HG02884 (cell line): Measurements from ENCODE around the gene OBP2B.
"Not testable (repeated sequence)": the region's sequence is repeated elsewhere in the genome, so short reads cannot be mapped to it uniquely, and the experiment has no call there.

Experiments
- ATAC-seq: cut with Tn5 transposase; IDR thresholded peaks from one replicate; pipeline ENCODE4 v1.9.1; 2021; ENCODE audit warnings: mild to moderate bottlenecking, moderate library complexity; ENCODE audit not compliant: unreplicated experiment

OBP2B gene

DNA sequence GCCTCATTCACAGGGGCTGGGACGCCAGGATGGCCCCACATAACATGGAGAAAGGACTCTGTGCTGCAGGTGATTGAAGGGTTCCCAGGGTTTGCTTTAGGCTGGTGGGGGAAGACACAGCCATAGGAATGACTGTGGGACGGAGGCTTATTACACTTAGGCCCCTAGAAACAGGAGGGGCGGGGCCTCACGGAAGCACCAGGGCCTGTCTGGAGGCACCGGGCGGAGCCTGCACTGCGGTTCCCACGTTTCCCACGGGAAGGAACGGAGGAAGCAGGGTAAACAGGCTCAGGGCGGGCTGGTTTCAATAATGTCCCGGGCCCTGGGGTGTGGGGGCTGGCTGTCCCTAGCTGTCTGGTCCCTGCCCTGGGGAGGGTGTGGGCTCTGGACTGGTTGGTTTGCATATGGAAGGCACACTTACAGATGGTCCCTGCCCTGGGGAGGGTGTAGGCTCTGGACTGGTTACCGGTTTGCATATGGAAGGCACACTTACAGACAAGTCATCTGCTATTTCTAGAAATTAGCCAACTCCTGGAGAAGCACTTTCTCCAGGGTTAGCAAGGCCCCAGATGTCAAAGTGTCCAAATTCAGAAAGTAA lies 14.2 kb upstream of the OBP2B start:
- ATAC-seq, result not testable (repeated sequence)

DNA sequence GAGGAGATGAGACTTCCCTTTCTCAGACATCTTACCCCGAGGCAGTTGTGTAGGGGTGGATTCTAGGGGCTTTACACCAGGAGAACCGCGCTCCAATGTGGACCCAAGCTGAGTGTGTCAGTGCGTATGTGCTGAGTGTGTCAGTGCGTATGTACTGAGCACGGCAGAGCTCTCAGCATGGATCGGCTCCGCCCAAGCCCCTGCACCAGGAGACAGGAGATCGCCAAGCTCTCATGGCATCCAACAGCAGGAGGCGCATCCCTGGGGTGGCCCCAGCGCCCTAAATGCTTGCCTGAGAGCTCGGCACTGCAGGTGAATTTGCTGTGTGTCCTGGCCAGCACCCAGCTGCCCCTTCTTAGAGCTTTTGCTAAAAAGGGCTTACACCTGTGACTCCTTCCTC lies 12.9 kb upstream of the OBP2B start:
- not testable (repeated sequence) for ATAC-seq

DNA sequence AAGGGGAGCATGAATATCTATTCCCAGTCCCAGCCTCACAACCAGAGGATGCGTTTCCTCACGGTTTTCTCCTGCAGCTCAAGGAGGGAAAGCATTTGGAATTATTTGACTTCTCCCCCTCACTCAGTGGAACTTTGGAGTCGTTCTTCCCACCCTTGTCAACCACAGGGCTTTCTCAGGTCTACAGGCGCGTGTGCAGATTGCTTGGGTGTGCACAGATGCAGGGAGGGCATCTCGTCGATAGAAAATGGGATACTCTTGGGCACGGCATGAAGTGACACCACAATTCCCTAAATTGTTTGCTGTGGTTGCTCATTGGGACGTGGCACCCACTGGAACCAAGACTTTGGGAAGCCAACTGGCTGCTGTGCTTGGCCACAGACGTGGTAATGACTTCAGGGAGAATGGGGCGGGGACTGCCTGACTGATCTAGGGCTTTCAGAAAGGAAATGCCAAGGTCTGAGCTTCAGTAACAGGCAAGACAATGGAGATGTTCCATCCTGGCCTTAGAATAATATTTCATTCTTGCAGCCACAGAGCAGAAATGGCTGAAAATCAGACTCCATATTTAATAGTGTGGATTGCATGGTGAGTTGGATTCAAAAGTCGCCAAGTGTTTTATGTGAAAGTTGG lies 12.2 kb upstream of the OBP2B start:
- no peak for ATAC-seq

DNA sequence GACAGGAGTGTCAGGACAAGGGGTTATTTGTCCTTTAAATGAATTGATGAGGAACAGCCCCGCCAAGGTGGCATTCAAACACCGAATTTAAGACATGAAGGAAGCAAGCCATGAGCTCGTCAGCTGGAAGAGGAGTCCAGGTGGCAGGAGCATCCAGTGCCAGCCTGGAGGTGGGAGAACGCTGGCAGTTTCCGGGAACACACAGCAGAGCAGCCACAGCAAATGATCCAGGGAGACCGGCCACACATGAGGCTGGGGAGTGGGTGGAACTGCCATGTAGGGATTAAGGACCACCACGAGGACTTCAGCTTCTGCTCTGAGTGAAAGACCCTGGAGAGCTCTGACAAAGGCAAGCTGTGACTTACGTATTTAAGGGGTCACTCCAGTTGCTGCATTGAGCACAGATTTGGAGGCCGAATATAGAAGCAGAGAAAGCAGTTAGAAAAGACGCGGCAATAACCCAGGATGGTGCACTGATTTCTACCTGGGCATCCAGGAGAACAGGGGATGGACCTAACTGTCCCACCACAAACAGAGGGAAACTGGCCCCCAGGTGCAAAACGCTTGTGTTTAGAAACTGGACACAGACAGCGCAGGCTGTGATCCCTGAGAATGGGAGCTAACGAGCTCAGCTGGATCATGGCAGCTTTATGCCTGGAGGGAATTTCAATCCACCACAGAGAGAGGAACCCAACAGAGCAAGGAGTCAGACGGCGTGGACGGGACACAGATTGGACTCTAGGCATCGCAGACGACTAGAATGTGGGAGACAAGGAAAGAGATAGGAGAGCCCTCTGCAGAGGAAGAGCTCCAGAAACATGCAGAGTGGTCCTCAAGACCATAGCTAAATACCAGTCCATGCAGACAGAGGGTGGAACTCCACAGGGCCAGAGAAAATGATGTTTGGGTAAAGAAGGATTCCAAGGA lies 9.3 kb upstream of the OBP2B start:
- not testable (repeated sequence) for ATAC-seq

DNA sequence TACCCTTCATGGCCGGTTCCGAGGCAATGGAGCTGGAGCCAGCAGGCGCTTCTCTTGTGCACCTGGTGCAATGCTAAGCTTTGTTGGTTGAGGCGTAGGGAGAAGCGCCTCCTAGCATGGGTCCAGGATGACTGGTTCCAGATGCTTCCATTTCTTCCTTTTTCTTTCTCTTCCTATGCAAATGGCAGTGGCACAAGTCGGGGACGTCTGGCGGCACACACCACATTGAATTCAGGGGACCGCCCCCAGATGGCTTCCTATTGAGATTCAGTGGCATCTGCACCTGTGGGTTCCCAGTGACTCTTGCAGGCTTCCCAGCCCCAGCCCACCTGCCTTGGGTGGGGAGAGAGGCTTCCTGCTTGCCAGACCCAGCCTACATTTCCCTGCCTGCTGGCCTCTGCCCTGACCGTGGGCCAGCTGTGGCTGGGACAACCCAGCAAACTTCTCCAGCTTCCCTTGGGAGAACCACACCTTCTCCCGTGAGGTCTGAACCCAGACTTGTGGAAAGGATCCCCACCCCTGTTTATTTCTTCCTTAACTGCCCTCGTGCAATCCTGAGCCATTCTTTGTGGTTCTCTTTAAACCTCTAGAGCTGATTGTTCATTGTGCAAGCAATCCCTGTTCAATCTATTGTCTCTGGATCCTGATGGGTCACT lies 8.4 kb upstream of the OBP2B start:
- ATAC-seq, result not testable (repeated sequence)

DNA sequence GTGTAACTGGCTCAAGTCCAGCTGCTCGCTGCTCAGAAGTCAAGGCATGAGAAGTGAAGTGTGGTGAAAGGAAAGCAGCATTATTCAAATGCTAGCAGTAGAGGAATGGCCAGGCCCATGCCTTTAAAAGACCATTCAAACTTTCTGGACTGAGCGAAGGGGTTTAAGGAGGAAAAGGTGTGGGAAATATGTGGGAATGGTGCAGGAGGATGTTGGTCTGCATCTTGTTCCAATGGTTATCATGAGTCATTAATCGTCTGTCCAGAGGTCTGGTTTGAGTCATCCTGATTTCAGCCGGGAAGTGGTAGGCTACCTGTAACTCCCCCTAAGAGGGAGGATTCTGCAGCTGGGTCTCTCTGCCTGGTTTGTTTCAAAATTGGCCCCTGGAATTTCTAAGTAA lies 5.2 kb upstream of the OBP2B start:
- ATAC-seq, result not testable (repeated sequence)

DNA sequence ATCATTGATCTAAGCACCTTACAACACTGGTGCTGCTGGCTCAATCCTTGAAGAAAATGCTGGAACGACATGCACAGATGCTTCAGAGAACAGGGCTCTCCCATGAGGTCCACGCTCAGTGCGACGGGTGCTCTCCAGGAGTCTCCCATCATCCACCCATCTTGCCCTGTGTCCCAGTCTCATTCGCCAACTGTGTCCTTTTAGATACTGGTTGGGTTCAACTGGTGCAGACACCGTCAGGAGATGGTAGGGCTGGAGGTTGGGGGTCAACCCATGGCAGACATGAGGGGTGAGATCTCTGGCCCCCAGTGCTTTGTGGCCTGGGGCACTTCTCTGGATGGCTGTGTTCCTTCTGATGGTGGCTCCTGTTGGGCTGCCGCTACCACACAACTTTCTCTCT lies 1.6 kb upstream of the OBP2B start:
- ATAC-seq, result no peak

DNA sequence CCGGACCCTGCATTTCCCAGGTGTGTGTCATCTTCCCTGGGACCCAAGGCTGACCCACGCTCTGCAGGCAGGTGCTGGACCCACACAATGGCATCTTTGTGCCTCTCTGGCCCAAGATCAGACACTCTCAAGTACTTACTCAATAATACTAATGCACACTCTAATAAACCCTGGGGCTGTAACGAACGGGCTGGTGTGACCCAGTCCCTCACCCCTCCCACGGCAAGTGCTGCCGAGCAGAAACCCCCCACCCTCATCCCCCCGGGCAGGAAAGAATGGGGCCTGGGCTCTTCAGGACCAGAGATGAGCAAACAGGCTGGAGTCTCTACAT lies 1.1 kb upstream of the OBP2B start:
- ATAC-seq, result no peak

DNA sequence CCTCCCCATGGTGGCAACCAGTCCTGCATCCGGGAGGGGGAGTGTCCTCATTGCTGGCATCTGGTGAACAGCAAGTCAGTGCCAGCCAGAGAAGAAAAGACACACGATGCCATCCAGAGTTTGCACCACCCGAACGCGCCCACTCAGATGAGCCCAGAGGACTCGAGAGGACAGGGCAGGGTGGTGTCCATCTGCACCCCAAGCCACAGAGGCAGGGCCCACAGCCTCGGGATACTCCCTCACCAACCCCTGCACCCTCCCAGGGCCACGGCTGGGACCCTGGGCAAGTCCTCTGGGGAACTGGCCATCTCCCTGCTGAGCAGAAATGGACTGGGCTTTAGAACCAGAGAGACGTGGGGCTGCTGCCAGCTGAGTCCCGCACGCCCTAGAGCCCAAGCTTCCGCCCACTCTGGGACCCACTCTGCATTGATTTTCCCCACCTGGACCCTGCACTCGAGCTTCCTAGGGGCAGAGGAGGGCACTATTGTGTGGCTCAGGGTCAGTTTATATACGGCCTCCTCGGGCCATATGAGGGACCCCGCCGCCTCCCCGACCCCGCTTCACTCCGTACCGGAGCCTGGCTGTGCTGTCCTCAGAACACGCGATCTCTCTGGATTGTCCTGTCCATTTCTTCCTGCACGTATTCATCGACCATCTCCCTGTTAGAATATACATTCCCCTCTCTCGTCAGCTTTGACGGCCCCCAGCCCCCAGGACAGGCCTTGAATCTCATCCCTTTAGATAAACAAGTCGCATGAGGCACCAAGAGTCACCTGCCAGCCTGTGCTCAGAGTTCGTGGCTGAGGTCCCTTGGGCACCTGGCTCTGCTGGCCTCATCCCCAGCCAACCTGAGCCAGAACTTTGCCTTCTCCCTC lies 514 bp upstream of the OBP2B start:
- ATAC-seq, result not testable (repeated sequence)

DNA sequence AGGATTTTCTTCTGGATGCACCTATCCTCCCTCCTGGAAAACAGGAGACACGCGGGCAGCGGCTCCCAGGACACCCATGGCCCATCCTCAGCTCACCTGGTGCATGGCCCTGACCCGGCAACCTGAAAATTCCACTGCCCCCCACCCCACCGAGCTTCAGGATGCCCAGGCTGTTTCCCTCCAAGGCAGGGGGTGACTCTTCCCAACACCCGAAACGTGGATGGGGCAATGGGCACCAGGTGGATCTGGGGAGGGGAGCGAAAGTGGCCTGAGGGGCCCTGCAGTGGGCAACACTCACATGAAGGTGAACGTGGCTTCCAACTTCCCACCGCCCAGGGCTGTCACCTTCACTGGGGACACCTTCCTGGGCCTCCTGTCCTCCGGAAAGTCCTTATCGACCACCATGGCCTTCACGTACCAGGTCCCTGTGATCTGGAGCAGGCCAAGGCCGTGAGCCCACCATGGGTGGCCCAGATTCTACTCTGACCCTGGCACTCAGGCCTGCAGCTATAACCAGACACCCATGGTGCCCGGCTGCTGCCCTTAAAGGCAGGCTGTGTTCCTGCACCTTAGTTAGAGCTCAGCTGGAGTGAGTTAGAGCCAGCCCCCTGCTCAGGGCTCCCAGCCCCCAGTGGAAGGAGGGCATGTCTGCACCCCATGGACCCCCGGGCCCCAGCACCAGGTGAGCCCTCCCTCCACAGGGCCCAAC lies 725 bp downstream of the OBP2B start:
- not testable (repeated sequence) for ATAC-seq

DNA sequence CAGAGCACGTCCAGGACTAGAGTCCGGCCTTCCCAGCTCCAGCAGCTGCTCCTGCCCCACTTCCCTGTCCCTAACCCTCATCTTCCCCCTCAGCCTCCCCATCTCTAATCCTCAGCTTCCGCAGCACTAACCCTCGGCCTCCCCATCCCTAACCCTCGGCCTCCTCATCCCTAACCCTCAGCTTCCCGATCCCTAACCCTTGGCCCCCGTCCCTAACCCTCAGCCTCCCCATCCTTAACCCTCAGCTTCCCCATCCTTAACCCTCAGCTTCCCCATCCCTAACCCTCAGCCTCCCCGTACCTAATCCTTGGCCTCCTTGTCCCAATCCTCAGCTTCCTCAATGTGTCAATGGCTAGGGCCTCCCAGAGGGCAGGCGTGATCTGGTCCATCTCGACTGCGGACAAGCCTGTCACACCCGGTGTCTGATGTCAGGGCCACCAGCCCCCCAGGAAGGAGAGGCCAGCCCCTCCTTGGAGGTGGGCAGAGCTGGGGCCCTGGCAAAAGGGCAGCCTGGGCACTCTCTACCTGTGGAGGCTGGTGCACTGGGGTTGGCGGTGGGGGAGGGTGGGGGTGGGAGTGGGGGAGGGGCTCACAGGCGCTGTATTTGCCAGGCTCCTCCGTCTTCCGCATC lies 1.4 kb downstream of the OBP2B start:
- no peak for ATAC-seq

DNA sequence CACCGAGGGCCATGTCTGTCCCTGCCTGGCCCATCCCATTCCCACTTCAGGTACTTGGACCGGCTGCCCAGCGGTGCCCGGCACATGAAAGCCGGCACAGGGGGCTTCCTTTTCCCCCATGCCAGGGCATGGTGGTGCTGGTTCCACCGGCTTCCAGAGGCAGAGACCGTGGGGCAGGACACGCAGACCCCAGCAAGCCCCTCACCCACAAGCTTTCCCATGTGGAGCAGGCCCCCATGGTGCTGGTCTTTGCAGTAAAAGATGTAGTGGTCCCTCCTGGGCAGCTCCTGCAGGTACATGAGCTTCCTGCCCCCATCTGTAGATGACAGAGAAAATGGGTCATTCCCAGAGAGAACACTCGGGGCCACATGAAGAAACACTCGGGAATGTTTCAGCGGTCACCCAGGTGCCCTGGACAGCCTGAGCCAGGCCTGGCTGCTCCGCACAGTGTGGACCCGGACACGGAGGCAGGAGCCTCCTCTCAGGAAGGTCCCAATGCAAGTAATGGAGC lies 2.0 kb downstream of the OBP2B start:
- ATAC-seq, result no peak

DNA sequence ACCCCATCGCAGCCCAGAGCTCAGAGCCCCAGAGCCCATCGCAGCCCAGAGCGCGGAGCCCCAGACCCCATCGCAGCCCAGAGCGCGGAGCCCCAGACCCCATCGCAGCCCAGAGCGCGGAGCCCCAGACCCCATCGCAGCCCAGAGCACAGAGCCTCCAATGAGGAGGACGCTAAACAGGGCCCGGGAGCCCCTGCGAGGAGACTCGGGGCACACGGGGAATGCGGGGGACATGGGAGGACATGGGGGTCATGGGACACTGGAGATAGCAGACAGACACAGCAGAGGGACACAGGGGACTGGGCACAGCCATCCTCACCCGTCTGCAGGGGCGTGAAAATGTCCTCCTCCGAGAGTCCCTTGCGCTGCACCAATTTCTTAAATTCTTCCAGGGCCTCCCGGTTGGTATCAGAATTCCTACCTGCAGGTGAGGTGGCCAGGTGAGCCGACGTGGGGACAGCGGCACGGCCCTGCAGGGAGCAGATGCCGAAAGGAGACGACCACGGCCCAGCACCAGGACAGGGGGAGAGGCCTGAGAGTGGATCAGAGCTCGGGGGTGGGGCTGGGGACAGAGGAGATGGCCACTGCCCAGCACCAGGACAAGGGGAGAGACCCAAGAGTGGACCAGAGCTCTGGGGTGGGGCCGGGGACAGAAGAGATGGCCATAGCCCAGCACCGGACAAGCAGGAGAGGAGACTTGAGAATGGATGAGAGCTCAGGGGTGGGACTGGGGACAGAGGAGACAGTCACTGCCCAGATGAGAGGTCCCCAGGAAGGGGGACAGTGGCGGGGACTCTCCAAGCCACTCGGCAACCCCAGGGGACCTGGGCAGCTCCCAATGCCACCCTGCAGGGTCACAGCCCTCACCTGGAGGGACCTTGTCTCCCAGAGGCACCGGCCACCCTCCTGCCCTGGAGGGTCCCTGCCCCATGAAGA lies 2.8 kb downstream of the OBP2B start:
- no peak for ATAC-seq

DNA sequence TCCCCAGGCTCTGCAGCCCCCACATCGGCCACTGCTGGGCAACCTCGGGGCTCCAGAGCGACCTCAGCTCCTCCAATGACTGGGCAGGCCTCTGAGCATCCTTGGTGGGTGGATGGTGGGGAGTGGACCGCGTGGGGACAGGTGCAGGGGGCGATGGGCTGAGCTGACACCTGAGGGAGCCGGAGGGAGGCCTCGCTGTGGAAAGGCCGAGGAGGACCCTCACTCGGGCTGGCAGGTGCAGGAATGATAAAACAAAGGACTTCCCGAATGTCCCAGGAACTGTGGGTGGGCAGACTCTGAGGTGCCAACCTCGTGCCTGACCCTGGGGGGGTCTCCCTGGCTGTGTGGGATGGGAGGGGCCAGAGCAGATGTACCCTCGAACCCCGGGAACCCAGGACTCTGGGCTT lies 3.6 kb downstream of the OBP2B start:
- ATAC-seq, result not testable (repeated sequence)

DNA sequence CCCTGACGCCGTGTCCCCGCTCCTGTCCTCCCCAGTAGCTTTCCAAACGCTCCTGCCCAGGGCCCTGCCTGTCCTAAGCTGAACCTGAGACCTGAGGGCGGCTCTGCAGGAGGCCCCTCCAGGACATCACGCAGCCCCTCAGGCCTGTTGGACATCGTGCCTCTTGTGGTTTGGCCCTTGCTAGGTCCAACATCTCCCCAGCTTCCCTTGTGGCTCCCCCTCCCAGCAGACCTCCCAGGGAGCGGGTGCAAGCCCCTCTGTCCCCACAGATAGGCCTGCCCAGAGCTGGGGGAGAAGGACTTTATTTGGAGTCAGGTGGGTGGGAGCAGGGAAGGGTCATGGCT lies 4.1 kb downstream of the OBP2B start:
- no peak for ATAC-seq

DNA sequence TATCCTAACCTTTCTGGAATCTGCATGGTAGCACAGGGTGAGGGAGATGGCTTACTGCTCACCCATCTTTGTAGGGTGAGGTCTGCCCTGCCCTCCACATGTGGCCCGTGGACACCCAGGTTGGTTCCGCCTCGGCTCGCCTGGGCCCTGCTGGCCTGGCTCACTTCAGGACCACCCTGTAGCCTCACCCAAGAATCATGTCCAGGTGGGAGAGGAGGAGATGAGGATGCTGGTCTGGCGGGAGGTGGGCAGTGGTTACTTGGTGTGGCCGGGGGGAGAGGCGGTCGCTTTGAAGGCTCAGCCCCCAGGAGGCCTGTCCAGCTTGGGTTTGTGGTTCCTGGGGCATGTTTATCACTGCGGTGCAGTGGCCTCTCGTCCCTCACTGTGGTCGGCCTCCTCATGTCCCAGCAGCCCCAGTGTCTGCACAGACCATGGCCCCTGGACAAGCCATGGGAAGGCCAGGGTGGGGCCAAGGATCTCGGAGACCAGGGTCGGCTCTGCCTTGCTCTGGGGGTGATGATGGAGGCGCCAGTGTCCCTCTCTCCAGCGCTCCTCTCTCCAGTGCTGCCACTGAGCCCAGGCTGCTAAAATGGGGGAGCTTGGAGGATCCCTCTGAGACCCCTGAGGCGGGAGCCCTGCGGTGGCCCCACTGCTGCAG lies 4.6 kb downstream of the OBP2B start:
- ATAC-seq, result no peak

DNA sequence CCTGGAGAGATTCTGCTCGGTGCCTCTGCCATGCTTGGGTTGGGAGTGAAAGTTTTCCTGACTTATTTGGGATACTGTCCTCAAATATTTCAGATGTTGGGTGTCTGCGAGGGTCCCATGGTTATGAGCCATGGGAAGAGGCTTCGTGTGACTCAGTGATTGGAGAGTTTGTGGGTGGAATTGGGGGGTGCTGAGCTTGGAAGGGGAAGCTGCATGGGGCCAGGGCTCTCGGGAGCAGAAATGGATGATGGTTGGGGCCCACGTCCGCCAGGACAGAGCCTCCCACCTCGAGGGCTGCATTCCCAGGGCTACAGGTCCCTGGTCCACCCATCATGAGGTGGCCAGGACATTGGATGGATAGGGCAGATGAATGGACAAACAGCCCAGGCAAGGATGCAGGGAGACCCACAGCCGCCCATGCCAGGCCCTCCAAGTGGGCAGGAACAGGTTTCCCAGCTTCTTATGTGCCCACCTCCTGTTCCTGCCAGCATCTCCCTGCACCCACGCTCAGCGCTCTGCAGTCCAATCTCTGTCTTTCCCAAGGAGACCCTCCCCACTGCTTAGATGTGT lies 5.5 kb downstream of the OBP2B start:
- ATAC-seq, result no peak
